ENCODE results near the gene CDH5. TPM values are rescaled to one million over a fixed set of nuclear protein-coding genes. Genes with fewer than 3 reads are reported as not detected.
"Not testable (repeated sequence)": the region's sequence is repeated elsewhere in the genome, so short reads cannot be mapped to it uniquely, and the experiment has no call there.

The CDH5 gene
- total RNA-seq, 1 experiment from 2014 or later: 0.28 TPM

DNA sequence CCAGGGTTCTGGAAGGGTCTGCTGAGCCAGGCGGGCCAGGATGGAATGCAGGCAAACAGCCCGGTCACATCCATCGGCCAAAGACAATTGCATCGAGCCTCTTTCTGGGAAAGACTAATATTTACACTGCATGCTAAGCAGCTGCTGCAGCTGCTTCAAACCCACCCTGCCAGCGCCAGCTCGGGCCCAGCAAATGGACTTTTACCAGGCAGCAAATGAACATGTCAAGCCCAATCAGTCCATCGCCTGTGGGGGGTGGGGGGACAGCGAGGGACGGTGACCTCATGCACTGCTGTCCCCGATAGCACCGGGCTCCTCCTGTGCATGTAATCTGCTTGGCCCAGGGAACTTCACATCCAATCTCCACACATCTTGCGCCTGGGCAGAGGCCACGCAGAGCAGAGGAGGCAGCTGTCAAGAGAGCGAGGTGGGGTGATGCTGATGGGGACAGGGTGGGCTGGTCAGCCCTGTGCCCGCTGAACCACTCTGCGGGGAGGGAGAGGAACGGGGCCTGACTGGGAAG, 39.4 kb upstream of the CDH5 start:
- Mint-ChIP-seq H3K9me3 (peaks cover 7% of the 10 kb centered on the region), H3K4me1 (peaks cover 19% of the 10 kb centered on the region), H3K4me3 (no peak overlapping the region), H3K36me3 (no peaks in the 10 kb centered on the region; the same call in 1 of the 2 replicates), H3K27me3 (ENCODE audit: low read depth) (peaks cover 5% of the 10 kb centered on the region), H3K27ac (no peak overlapping the region)
- TF ChIP-seq HMGA2 (CRISPR knock-in tag; IDR thresholded peaks at IDR 0.05): no peak
- TF ChIP-seq GABPB1 (CRISPR knock-in tag; IDR thresholded peaks at IDR 0.05): peak; percentile 59
- POLR2A ChIA-PET: no interaction called here
- DNase-seq (ENCODE audit: low spot score): no peak
- no peak for ATAC-seq
- CTCF ChIA-PET: interaction anchor here (0.7 to 8.4 kb wide), 4 partner anchors 15 to 31 kb away, joined by 3 to 49 read pairs (median 6); no protein-coding TSS in a partner anchor

DNA sequence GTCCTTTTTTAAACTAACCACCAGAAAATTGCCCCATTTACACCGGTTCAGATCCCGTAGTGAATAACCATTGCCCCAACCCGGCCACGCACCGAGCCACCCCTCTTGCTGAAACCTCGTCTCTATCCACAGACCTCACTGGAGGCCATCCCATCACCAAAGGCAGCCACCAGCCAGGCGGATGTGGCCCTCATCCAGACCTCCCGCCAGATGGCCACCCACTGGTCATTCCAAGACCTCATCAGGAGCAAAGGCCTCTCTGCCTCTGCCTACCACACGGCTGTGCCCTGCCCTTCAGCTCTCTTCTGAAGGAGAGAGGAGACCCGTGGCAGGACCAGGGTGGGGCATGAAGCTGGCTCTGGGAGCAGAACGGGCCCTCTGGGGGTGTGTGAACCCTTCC, 38.2 kb upstream of the CDH5 start:
- Mint-ChIP-seq H3K9me3 (peaks cover 7% of the 10 kb centered on the region), H3K4me3 (no peak overlapping the region), H3K27ac (no peak overlapping the region), H3K36me3 (no peaks in the 10 kb centered on the region; the same call in 1 of the 2 replicates), H3K4me1 (peaks cover 19% of the 10 kb centered on the region), H3K27me3 (ENCODE audit: low read depth) (peaks cover 5% of the 10 kb centered on the region)
- CTCF ChIA-PET: interaction anchor here (2.2 to 8.4 kb wide), 2 partner anchors 13 to 16 kb away, joined by 8 to 49 read pairs; no protein-coding TSS in a partner anchor
- ATAC-seq: no peak
- POLR2A ChIA-PET: no interaction called here
- no peak for DNase-seq (ENCODE audit: low spot score)
- TF ChIP-seq, protein P1, sequence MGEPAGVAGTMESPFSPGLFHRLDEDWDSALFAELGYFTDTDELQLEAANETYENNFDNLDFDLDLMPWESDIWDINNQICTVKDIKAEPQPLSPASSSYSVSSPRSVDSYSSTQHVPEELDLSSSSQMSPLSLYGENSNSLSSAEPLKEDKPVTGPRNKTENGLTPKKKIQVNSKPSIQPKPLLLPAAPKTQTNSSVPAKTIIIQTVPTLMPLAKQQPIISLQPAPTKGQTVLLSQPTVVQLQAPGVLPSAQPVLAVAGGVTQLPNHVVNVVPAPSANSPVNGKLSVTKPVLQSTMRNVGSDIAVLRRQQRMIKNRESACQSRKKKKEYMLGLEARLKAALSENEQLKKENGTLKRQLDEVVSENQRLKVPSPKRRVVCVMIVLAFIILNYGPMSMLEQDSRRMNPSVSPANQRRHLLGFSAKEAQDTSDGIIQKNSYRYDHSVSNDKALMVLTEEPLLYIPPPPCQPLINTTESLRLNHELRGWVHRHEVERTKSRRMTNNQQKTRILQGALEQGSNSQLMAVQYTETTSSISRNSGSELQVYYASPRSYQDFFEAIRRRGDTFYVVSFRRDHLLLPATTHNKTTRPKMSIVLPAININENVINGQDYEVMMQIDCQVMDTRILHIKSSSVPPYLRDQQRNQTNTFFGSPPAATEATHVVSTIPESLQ (CRISPR knock-in tag; IDR thresholded peaks at IDR 0.05): no peak
- TF ChIP-seq, protein P2, sequence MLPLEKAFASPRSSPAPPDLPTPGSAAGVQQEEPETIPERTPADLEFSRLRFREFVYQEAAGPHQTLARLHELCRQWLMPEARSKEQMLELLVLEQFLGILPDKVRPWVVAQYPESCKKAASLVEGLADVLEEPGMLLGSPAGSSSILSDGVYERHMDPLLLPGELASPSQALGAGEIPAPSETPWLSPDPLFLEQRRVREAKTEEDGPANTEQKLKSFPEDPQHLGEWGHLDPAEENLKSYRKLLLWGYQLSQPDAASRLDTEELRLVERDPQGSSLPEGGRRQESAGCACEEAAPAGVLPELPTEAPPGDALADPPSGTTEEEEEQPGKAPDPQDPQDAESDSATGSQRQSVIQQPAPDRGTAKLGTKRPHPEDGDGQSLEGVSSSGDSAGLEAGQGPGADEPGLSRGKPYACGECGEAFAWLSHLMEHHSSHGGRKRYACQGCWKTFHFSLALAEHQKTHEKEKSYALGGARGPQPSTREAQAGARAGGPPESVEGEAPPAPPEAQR (CRISPR knock-in tag; IDR thresholded peaks at IDR 0.05): no peak
- TF ChIP-seq, protein P3, sequence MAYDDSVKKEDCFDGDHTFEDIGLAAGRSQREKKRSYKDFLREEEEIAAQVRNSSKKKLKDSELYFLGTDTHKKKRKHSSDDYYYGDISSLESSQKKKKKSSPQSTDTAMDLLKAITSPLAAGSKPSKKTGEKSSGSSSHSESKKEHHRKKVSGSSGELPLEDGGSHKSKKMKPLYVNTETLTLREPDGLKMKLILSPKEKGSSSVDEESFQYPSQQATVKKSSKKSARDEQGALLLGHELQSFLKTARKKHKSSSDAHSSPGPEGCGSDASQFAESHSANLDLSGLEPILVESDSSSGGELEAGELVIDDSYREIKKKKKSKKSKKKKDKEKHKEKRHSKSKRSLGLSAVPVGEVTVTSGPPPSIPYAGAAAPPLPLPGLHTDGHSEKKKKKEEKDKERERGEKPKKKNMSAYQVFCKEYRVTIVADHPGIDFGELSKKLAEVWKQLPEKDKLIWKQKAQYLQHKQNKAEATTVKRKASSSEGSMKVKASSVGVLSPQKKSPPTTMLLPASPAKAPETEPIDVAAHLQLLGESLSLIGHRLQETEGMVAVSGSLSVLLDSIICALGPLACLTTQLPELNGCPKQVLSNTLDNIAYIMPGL (CRISPR knock-in tag; IDR thresholded peaks at IDR 0.05): no peak
- TF ChIP-seq FOXP1 (CRISPR knock-in tag; IDR thresholded peaks at IDR 0.05; ENCODE audit: borderline replicate concordance) (no peak), NFYB (CRISPR knock-in tag; conservative IDR thresholded peaks at IDR 0.05; ENCODE audit: low read depth) (no peak), E2F1 (CRISPR knock-in tag; IDR thresholded peaks at IDR 0.05) (no peak), SMAD4 (CRISPR knock-in tag; IDR thresholded peaks at IDR 0.05) (no peak), ZNF232 (CRISPR knock-in tag; IDR thresholded peaks at IDR 0.05) (no peak), CREM (CRISPR knock-in tag; IDR thresholded peaks at IDR 0.05) (no peak), ZBTB21 (CRISPR knock-in tag; IDR thresholded peaks at IDR 0.05; ENCODE audit: borderline replicate concordance) (no peak)
- TF ChIP-seq, protein P4, sequence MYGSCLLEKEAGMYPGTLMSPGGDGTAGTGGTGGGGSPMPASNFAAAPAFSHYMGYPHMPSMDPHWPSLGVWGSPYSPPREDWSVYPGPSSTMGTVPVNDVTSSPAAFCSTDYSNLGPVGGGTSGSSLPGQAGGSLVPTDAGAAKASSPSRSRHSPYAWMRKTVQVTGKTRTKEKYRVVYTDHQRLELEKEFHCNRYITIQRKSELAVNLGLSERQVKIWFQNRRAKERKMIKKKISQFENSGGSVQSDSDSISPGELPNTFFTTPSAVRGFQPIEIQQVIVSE (CRISPR knock-in tag; IDR thresholded peaks at IDR 0.05; ENCODE audit: borderline replicate concordance): no peak

GRCh38 chr16:66331464-66331863, 35.0 kb upstream of the CDH5 start:
- H3K9me3 Mint-ChIP-seq; H3K27me3 Mint-ChIP-seq (ENCODE audit: low read depth); DNase-seq (ENCODE audit: low spot score); H3K4me3 Mint-ChIP-seq; H3K36me3 Mint-ChIP-seq; H3K27ac Mint-ChIP-seq; H3K4me1 Mint-ChIP-seq; ATAC-seq; POLR2A ChIA-PET: not testable (repeated sequence)
- CTCF ChIA-PET: interaction anchor here (3.1 kb wide), 1 partner anchor 11 kb away, joined by 22 read pairs; no protein-coding TSS in a partner anchor

Data from WTC11 (cell line).